Endothelial cell of umbilical vein (primary cell): Measurements from ENCODE around the gene RSPH1. TPM values are rescaled to one million over a fixed set of nuclear protein-coding genes. Genes with fewer than 3 reads are reported as not detected.

Experiments
- BruUV-seq: library from RNA; stranded (reverse); fragments of 400-500 nt; replicated peaks from 2 replicates; lab custom pipeline; 2021; lab: Mats Ljungman, UMichigan
- CTCF ChIA-PET: fragments of 300-600, 350-600 bp; sonication (Branson Sonifier 250); formaldehyde crosslinking; loops from one replicate; lab custom pipeline; 2021; ENCODE audit warnings: antibody characterized with exemption, inconsistent platforms; lab: Charles Lee
- POLR2A ChIA-PET: fragments of 300-600, 350-600 bp; sonication (Branson Sonifier 250); formaldehyde crosslinking; loops from one replicate; lab custom pipeline; 2021; ENCODE audit warnings: antibody characterized with exemption, inconsistent platforms; lab: Charles Lee
- DNase-seq: peaks from one replicate; pipeline ENCODE4 v3.0.0-alpha.2; 2011; ENCODE audit warnings: low read depth, low spot score
- FAIRE-seq: peaks from 2 replicates; lab custom pipeline; 2011; peaks lifted over from hg19 to GRCh38; lab: Jason Lieb, UNC
- H2AFZ ChIP-seq: 2 replicates; pipeline ENCODE4 v1.6.0; 2012; ENCODE audit warnings: low read depth, low read length, control low read depth, inconsistent platforms
- H3K27ac ChIP-seq: 2 replicates; pipeline ENCODE4 v1.5.1; 2011; ENCODE audit warnings: low read depth, mild to moderate bottlenecking, control low read depth, low read length, moderate library complexity; ENCODE audit not compliant: insufficient read depth
- H3K27me3 ChIP-seq, 2 experiments: 2 replicates each; pipeline versions ENCODE4 v1.6.0 to v1.6.1; 2011; ENCODE audit warnings: low read length in 2 of 2, mixed read lengths in 1 of 2; ENCODE audit not compliant: control insufficient read depth in 2 of 2, insufficient read depth in 2 of 2
- H3K36me3 ChIP-seq, 2 experiments: 2 replicates in 1 of 2; 3 replicates in 1 of 2; pipeline ENCODE4 v1.5.1; 2011; ENCODE audit warnings: low read length in 2 of 2, mild to moderate bottlenecking in 1 of 2, moderate library complexity in 1 of 2; ENCODE audit not compliant: control insufficient read depth in 2 of 2, insufficient read depth in 2 of 2; ENCODE audit errors: extremely low read depth in 1 of 2
- H3K4me1 ChIP-seq: 3 replicates; pipeline ENCODE4 v1.5.1; 2011; ENCODE audit warnings: mild to moderate bottlenecking, low read length; ENCODE audit not compliant: control insufficient read depth, insufficient read depth; ENCODE audit errors: extremely low read depth
- H3K4me2 ChIP-seq: 2 replicates; pipeline ENCODE4 v1.6.1; 2011; ENCODE audit warnings: low read length, control low read depth, mixed read lengths; ENCODE audit not compliant: insufficient read depth
- H3K4me3 ChIP-seq, 3 experiments: fragments of 200-600 bp in 1 of 3; sonication (generic), shearing (Covaris generic) in 1 of 3; replicated peaks in 1 of 3; 2 replicates each; pipeline ENCODE4 v1.5.1; 2011 to 2016; ENCODE audit warnings: control low read depth in 3 of 3, low read length in 3 of 3, mild to moderate bottlenecking in 2 of 3, inconsistent platforms in 1 of 3, low read depth in 1 of 3, moderate library complexity in 1 of 3; ENCODE audit not compliant: insufficient read depth in 1 of 3
- H3K79me2 ChIP-seq: 2 replicates; pipeline ENCODE4 v1.6.0; 2012; ENCODE audit warnings: low read length, inconsistent platforms; ENCODE audit not compliant: control insufficient read depth, insufficient read depth
- H3K9ac ChIP-seq: replicated peaks from 2 replicates; pipeline ENCODE3; 2011; ENCODE audit warnings: low read length, control low read depth; ENCODE audit not compliant: insufficient read depth; ENCODE audit errors: extremely low read depth
- H3K9me1 ChIP-seq: replicated peaks from 3 replicates; pipeline ENCODE4 v1.6.0; 2011; ENCODE audit warnings: mild to moderate bottlenecking, low read length; ENCODE audit not compliant: control insufficient read depth, insufficient read depth; ENCODE audit errors: extremely low read depth
- H3K9me3 ChIP-seq: replicated peaks from 2 replicates; pipeline ENCODE4 v1.5.1; 2012; ENCODE audit warnings: low read length, inconsistent platforms; ENCODE audit not compliant: control insufficient read depth, insufficient read depth
- H4K20me1 ChIP-seq: replicated peaks from 2 replicates; pipeline ENCODE3; 2011; ENCODE audit warnings: mild to moderate bottlenecking, low read length; ENCODE audit not compliant: control insufficient read depth, insufficient read depth; ENCODE audit errors: extremely low read depth
- EZH2 ChIP-seq: IDR thresholded peaks from 2 replicates; pipeline ENCODE4 v1.6.1; 2012; ENCODE audit warnings: borderline replicate concordance, low read depth, mild to moderate bottlenecking, moderate library complexity, low read length, inconsistent platforms; ENCODE audit not compliant: severe bottlenecking
- JUN ChIP-seq: IDR thresholded peaks from 2 replicates; pipeline ENCODE4 v1.6.1; 2011; ENCODE audit warnings: borderline replicate concordance, low read depth; ENCODE audit not compliant: insufficient read length, insufficient read depth
- POLR2AphosphoS5 ChIP-seq: IDR thresholded peaks from 2 replicates; pipeline ENCODE4 v1.6.1; 2012; ENCODE audit warnings: low read depth, mild to moderate bottlenecking, control low read depth, low read length, moderate library complexity; ENCODE audit not compliant: insufficient read depth
- dilution Hi-C: fragments of 300-500 bp; cut with MboI; formaldehyde crosslinking; loops from one replicate; pipeline ENCODE4 v1.15.0; 2019; ENCODE audit warnings: low sequenced_read_pairs; ENCODE audit not compliant: extremely low pct_ligation_motif_present
- intact Hi-C: fragments of 100-400 bp; cut with micrococcal nuclease; formaldehyde crosslinking; loops from one replicate; pipeline ENCODE4 v1.10.0; 2022
- polyA plus RNA-seq, 4 experiments: library from polyadenylated mRNA; depleted of rRNA in 3 of 4; stranded (reverse) in 3 of 4; unstranded in 1 of 4; fragments of >200 nt; gene quantifications; 2 replicates each; pipeline versions ENCODE4 v1.2.1 to v1.2.3, GENCODE V29; 2011 to 2012; ENCODE audit warnings: missing spikeins in 1 of 4
- total RNA-seq: library from RNA; stranded (reverse); gene quantifications from 2 replicates; pipeline ENCODE4 v1.2.3, GENCODE V29; 2021
- TF ChIP-seq, protein P1 (sequence below), 2 donors: IDR thresholded peaks; 1 replicate in 1 of 2; 2 replicates in 1 of 2; pipeline ENCODE4 v1.5.1; 2011; ENCODE audit warnings: low read length in 2 of 2, mild to moderate bottlenecking in 2 of 2, moderate library complexity in 2 of 2, control low read depth in 1 of 2, inconsistent platforms in 1 of 2, low read depth in 1 of 2; ENCODE audit not compliant: insufficient read depth in 1 of 2; ENCODE audit errors: extremely low read depth in 1 of 2
- TF ChIP-seq, protein P2 (sequence below): IDR thresholded peaks from 2 replicates; pipeline ENCODE4 v1.6.1; 2011; ENCODE audit not compliant: insufficient read depth, insufficient read length

RSPH1 gene
- total and polyA plus RNA-seq, 2 donors (not counting 3 experiments of a cell fraction or from before 2014, with no cell fraction given) = 0.08 TPM; not detected in 1

DNA sequence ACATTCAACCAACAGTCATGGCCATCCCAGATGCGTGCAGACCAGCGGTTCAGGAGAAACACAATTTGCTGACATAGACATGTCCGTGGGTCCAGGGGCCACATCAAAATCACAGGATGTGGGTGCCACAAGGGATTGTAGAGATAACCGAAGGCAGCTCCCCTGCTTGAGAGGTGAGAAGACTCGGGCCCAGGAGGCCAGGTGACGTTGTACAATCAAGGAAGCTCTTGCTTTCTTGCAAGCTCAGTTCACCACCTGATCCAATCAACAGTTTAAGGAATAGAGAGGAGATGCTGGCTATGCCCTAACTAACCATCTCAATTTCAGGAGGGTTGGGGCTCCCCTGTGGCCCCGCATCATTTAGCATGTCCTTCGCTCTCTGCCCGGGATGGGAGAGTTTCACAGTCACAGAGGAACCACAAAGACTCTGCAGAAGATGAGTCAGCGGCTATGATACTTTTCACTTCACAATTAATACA, 72.8 kb downstream of the RSPH1 start:
- FAIRE-seq = no peak
- H3K36me3 ChIP-seq = no peaks in the 10 kb centered on the region
- H3K9me1 ChIP-seq = no peaks in the 10 kb centered on the region
- CTCF ChIA-PET = no interaction called here
- H3K4me3 ChIP-seq = no peak overlapping the region
- H4K20me1 ChIP-seq = no peaks in the 10 kb centered on the region
- H3K79me2 ChIP-seq = no peaks in the 10 kb centered on the region
- no peak overlapping the region for H3K27ac ChIP-seq
- H3K9me3 ChIP-seq = no peaks in the 10 kb centered on the region
- no peak overlapping the region for H2AFZ ChIP-seq
- POLR2A ChIA-PET = no interaction called here
- no TSS peak for BruUV-seq
- intact Hi-C loops (no loop called here), dilution Hi-C loops (no loop called here)
- peaks cover 12% of the 10 kb centered on the region for H3K4me1 ChIP-seq
- DNase-seq = no peak
- no peak overlapping the region for H3K9ac ChIP-seq
- no peak overlapping the region for H3K4me2 ChIP-seq
- H3K27me3 ChIP-seq = peaks cover 28 to 52% of the 10 kb centered on the region in 2 experiments
- no peak for TF ChIP-seq EZH2
- TF ChIP-seq, protein P1, sequence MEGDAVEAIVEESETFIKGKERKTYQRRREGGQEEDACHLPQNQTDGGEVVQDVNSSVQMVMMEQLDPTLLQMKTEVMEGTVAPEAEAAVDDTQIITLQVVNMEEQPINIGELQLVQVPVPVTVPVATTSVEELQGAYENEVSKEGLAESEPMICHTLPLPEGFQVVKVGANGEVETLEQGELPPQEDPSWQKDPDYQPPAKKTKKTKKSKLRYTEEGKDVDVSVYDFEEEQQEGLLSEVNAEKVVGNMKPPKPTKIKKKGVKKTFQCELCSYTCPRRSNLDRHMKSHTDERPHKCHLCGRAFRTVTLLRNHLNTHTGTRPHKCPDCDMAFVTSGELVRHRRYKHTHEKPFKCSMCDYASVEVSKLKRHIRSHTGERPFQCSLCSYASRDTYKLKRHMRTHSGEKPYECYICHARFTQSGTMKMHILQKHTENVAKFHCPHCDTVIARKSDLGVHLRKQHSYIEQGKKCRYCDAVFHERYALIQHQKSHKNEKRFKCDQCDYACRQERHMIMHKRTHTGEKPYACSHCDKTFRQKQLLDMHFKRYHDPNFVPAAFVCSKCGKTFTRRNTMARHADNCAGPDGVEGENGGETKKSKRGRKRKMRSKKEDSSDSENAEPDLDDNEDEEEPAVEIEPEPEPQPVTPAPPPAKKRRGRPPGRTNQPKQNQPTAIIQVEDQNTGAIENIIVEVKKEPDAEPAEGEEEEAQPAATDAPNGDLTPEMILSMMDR (IDR thresholded peaks at IDR 0.05; ENCODE audit: extremely low read depth in 1 of 2, insufficient read depth in 1 of 2, low read depth in 1 of 2, low read length in 2 of 2) = no peak
- TF ChIP-seq, protein P2, sequence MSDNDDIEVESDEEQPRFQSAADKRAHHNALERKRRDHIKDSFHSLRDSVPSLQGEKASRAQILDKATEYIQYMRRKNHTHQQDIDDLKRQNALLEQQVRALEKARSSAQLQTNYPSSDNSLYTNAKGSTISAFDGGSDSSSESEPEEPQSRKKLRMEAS = no peak
- no peak for TF ChIP-seq JUN
- TF ChIP-seq POLR2AphosphoS5 = no peak

Other genes starting within 250 kb of the RSPH1 start
- 0.93 and 1.9 TPM in 2 replicates for gene TFF3, start 180.8 kb downstream of the RSPH1 start, total RNA-seq
- 1.8 TPM in 2 replicates for gene TFF3, start 180.8 kb downstream of the RSPH1 start, polyA plus RNA-seq
- gene TFF2, start 145.2 kb downstream of the RSPH1 start, total RNA-seq = not detected in 2 replicates
- not detected in 2 replicates for gene TFF2, start 145.2 kb downstream of the RSPH1 start, polyA plus RNA-seq
- gene TFF1, start 129.7 kb downstream of the RSPH1 start, total RNA-seq = not detected in 2 replicates
- gene TFF1, start 129.7 kb downstream of the RSPH1 start, polyA plus RNA-seq = not detected in 2 replicates
- not detected in 2 replicates for gene TMPRSS3, start 100.2 kb downstream of the RSPH1 start, total RNA-seq
- not detected in 2 replicates for gene TMPRSS3, start 100.2 kb downstream of the RSPH1 start, polyA plus RNA-seq
- not detected in 2 replicates for gene UBASH3A, start 92.3 kb downstream of the RSPH1 start, total RNA-seq
- gene UBASH3A, start 92.3 kb downstream of the RSPH1 start, polyA plus RNA-seq = not detected in 2 replicates
- 7.6 and 11.2 TPM in 2 replicates for gene SLC37A1, start 17.6 kb upstream of the RSPH1 start, total RNA-seq
- 4.6 and 4.7 TPM in 2 replicates for gene SLC37A1, start 17.6 kb upstream of the RSPH1 start, polyA plus RNA-seq
- 1.5 and 2.2 TPM in 2 replicates for gene PDE9A, start 157.4 kb upstream of the RSPH1 start, total RNA-seq
- 0.22 and 0.28 TPM in 2 replicates for gene PDE9A, start 157.4 kb upstream of the RSPH1 start, polyA plus RNA-seq